Epithelial cell of esophagus (primary cell): ENCODE measurements around the gene HEPACAM.
"Not testable (repeated sequence)": the region's sequence is repeated elsewhere in the genome, so short reads cannot be mapped to it uniquely, and the experiment has no call there.

Experiments used
- DNase-seq: peaks from one replicate; pipeline ENCODE4 v3.0.0; 2010; ENCODE audit warnings: low read depth
- H3K4me3 ChIP-seq: 2 replicates; pipeline ENCODE4 v1.5.1; 2011; ENCODE audit warnings: mild to moderate bottlenecking, low read length, control low read depth
- TF ChIP-seq, protein P1 (sequence below): IDR thresholded peaks from 2 replicates; pipeline ENCODE4 v1.5.1; 2011; ENCODE audit warnings: low read depth, mild to moderate bottlenecking, low read length, control low read depth, inconsistent platforms; ENCODE audit not compliant: insufficient read depth; ENCODE audit errors: missing control alignments

Gene HEPACAM

DNA sequence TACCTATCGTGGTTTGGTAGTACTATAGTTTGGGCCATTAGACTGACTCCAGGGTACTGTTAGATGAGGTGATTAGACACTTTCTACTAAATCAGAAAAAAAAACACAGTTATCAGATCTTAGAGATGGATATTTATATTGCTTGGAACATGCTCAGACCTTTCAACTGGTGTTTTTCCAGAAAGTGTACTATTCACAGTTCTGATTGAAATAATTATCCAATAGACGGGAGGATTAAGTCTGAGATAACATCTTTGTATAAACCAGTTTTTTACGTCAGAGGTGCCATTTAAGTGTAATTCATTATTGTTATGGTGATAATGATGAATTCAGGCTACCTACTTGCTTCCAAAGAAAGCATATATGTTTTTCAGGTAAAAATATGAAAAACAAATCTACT is 40.7 kb upstream of the HEPACAM start:
- H3K4me3 ChIP-seq, result no peak overlapping the region
- no peak for DNase-seq
- TF ChIP-seq, protein P1, sequence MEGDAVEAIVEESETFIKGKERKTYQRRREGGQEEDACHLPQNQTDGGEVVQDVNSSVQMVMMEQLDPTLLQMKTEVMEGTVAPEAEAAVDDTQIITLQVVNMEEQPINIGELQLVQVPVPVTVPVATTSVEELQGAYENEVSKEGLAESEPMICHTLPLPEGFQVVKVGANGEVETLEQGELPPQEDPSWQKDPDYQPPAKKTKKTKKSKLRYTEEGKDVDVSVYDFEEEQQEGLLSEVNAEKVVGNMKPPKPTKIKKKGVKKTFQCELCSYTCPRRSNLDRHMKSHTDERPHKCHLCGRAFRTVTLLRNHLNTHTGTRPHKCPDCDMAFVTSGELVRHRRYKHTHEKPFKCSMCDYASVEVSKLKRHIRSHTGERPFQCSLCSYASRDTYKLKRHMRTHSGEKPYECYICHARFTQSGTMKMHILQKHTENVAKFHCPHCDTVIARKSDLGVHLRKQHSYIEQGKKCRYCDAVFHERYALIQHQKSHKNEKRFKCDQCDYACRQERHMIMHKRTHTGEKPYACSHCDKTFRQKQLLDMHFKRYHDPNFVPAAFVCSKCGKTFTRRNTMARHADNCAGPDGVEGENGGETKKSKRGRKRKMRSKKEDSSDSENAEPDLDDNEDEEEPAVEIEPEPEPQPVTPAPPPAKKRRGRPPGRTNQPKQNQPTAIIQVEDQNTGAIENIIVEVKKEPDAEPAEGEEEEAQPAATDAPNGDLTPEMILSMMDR, result no peak

DNA sequence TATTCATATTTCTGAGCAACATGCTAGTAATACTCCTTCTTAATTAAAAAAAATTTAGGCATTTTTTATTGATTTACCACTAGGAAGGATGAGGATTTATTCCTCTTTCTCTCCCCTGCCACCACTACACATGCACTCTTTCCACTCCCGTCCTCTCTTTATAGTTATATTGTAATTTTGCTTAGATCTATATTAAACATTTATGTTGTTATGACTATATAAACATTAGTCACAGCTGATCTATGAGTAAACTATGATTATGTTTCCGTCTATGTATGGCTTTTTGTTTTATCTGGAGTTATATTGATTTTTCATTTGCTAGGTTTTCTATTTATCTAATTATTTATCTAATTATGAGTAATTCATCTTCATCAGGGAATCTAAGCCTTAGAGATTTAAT is 36.0 kb upstream of the HEPACAM start:
- H3K4me3 ChIP-seq, result no peak overlapping the region
- no peak for DNase-seq
- TF ChIP-seq, protein P1, result no peak

DNA sequence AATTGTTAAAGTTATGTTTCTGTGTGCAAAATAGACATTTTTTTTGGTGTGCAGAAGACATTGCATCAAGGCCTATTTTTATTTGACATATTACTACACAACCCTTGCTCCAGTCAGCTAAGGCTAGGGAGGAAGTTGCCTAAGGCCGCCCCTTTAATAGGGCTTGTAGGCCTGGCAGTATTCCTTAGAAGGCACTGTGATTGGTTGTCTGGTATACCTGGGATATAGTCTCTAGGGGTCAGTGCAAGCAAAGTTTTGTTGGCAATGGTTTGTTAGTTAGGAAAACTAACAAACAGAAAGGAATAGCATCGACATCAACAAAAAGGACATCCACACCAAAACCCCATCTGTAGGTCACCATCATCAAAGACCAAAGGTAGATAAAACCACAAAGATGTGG is 35.1 kb upstream of the HEPACAM start:
- TF ChIP-seq, protein P1, result peak; percentile 35
- DNase-seq, result peak; percentile 75
- no peak overlapping the region for H3K4me3 ChIP-seq

DNA sequence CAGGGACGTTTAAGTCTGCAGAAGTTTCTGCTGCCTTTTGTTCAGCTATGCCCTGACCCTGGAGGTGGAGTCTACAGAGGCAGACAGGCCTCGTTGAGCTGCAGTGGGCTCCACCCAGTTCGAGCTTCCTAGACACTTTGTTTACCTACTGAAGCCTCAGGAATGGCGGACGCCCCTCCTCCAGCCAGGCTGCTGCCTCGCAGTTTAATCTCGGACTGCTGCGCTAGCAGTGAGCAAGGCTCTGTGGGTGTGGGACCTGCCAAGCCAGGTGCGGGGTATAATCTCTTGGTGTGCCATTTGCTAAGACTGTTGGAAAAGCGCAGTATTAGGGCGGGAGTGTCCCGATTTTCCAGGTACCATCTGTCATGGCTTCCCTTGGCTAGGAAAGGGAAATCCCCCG is 32.4 kb upstream of the HEPACAM start:
- DNase-seq, H3K4me3 ChIP-seq: not testable (repeated sequence)

DNA sequence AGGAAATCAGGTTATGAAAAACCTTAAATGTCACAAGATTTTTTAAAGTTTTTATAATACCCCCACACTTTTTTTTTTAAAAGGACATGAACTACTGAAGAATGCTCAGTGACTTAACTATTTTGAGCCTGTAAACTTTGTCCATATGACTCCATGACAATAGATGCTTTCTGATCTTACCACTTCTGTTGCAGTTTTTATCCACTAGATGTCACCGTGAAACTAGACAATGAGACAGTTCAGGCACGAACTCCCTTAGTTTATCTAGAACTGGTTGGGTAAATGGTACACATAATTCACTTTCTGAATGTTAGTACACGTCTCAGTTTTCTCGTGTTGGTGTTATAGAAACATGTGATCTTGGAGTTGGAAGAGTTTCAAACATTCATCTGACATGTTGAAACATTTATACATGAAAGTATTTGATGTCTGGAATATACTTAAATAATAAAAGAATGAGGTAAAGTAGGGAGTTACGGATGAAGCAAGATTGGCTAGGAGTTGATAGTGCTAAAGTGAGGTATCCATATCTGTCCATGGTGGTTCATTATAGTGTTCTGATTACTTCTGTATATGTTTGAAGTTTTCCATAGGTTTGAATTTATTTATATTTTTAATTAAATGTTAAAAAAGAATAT is 26.2 kb upstream of the HEPACAM start:
- DNase-seq, result peak; percentile 83
- TF ChIP-seq, protein P1, result peak; percentile 76

DNA sequence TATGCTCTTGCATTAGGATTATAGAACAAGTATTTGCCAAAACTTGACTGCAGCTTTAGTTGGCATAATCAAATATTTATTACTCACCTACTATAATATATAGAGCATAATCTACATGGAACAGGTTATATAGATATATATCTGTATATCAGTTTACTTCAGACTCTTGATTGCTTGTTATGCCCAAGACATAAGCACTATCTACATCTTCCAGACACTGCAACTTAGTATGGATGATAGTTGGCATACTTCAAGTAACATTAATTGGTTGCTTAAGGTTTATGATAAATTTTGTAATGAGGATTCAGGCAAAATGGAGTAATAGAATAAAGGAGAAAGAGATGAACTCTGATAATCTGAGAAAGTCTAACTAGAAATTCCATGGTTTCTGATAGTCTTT is 19.2 kb upstream of the HEPACAM start:
- no peak overlapping the region for H3K4me3 ChIP-seq
- DNase-seq, result no peak
- TF ChIP-seq, protein P1, result no peak

More for the DNA sequence above, 26.2 kb upstream of the HEPACAM start:
- no peak overlapping the region for H3K4me3 ChIP-seq

DNA sequence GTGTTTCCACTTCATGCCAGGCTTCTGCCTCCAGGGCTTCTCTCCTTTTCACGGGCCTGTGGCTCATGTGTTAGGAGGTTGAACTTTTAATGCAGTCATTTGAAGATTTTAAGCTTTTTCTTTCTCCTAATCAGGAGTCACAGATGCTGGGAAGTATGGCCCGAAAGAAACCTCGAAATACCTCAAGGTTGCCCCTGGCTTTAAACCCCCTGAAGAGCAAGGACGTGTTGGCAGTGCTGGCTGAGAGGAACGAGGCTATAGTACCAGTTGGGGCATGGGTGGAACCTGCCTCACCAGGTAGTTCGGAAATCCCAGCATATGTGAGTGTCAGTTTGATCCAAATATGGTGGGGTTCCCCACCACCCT is 18.7 kb upstream of the HEPACAM start:
- H3K4me3 ChIP-seq, result peak overlapping the region; percentile 87
- DNase-seq, result no peak
- TF ChIP-seq, protein P1, result no peak
